Neuronal stem cell (in vitro differentiated cells): ENCODE data around the gene RASD2.

Experiments used
- DNase-seq: peaks from one replicate; pipeline ENCODE4 v3.0.0-alpha.2; 2013; ENCODE audit warnings: low spot score
- H2AFZ ChIP-seq: one replicate; pipeline ENCODE4 v1.6.1; 2013; ENCODE audit warnings: mild to moderate bottlenecking, low read length, inconsistent platforms
- H2AK5ac ChIP-seq: 2 replicates; pipeline ENCODE4 v1.6.1; 2013; ENCODE audit warnings: low read depth, mild to moderate bottlenecking, inconsistent platforms, low read length, moderate library complexity, mixed read lengths
- H2BK120ac ChIP-seq: 2 replicates; pipeline ENCODE4 v1.6.1; 2013; ENCODE audit warnings: low read depth, mild to moderate bottlenecking, inconsistent platforms, low read length, moderate library complexity, mixed read lengths
- H2BK12ac ChIP-seq: one replicate; pipeline ENCODE4 v1.6.1; 2013; ENCODE audit warnings: low read length, inconsistent platforms
- H2BK15ac ChIP-seq: 2 replicates; pipeline ENCODE4 v1.6.1; 2013; ENCODE audit warnings: mild to moderate bottlenecking, low read length, inconsistent platforms, mixed read lengths
- H2BK5ac ChIP-seq: one replicate; pipeline ENCODE4 v1.6.1; 2013; ENCODE audit warnings: inconsistent platforms, mild to moderate bottlenecking, low read length, moderate library complexity
- H3K14ac ChIP-seq: one replicate; pipeline ENCODE4 v1.6.1; 2013; ENCODE audit warnings: low read length, inconsistent platforms
- H3K18ac ChIP-seq: 2 replicates; pipeline ENCODE4 v1.6.1; 2013; ENCODE audit warnings: low read length, inconsistent platforms
- H3K23ac ChIP-seq: 2 replicates; pipeline ENCODE4 v1.6.1; 2013; ENCODE audit warnings: low read depth, mild to moderate bottlenecking, mixed read lengths, low read length, inconsistent platforms; ENCODE audit not compliant: poor library complexity
- H3K27ac ChIP-seq: replicated peaks from 3 replicates; pipeline ENCODE4 v1.5.1; 2013; ENCODE audit warnings: low read length, inconsistent platforms
- H3K27me3 ChIP-seq, 3 experiments: 2 replicates each; pipeline ENCODE4 v1.6.1; 2013; ENCODE audit warnings: low read length in 3 of 3, mild to moderate bottlenecking in 2 of 3, inconsistent platforms in 1 of 3, low read depth in 1 of 3, mixed read lengths in 1 of 3, moderate library complexity in 1 of 3; ENCODE audit not compliant: control insufficient read depth in 3 of 3, insufficient read depth in 3 of 3
- H3K36me3 ChIP-seq, 2 donors: replicated peaks in 1 of 2; 2 replicates each; pipeline ENCODE4 v1.6.1; 2013; ENCODE audit warnings: low read length in 2 of 2; ENCODE audit not compliant: control insufficient read depth in 2 of 2, insufficient read depth in 2 of 2
- H3K4ac ChIP-seq: 2 replicates; pipeline ENCODE4 v1.6.1; 2013; ENCODE audit warnings: inconsistent platforms, mild to moderate bottlenecking, low read length, moderate library complexity
- H3K4me1 ChIP-seq, 2 donors: 1 replicate in 1 of 2; 2 replicates in 1 of 2; pipeline ENCODE4 v1.6.1; 2013; ENCODE audit warnings: low read length in 2 of 2, low read depth in 1 of 2; ENCODE audit not compliant: control insufficient read depth in 2 of 2, insufficient read depth in 1 of 2
- H3K4me2 ChIP-seq: one replicate; pipeline ENCODE4 v1.6.1; 2013; ENCODE audit warnings: mild to moderate bottlenecking, low read length, inconsistent platforms; ENCODE audit not compliant: insufficient read depth, poor library complexity, severe bottlenecking
- H3K4me3 ChIP-seq, 2 donors: 2 replicates each; pipeline ENCODE4 v1.5.1; 2013; ENCODE audit warnings: low read length in 2 of 2, mild to moderate bottlenecking in 2 of 2, inconsistent platforms in 1 of 2, moderate library complexity in 1 of 2
- H3K79me1 ChIP-seq: one replicate; pipeline ENCODE4 v1.6.1; 2013; ENCODE audit warnings: low read depth, mild to moderate bottlenecking, inconsistent platforms, low read length, moderate library complexity
- H3K9ac ChIP-seq: one replicate; pipeline ENCODE4 v1.6.1; 2013; ENCODE audit warnings: mild to moderate bottlenecking, low read depth, low read length, inconsistent platforms; ENCODE audit not compliant: poor library complexity
- H3K9me3 ChIP-seq, 2 donors: replicated peaks in 1 of 2; 2 replicates each; pipeline versions ENCODE3 to v1.6.1; 2013; ENCODE audit warnings: low read length in 2 of 2, mild to moderate bottlenecking in 2 of 2, inconsistent platforms in 1 of 2, low read depth in 1 of 2, mixed read lengths in 1 of 2, moderate library complexity in 1 of 2; ENCODE audit not compliant: control insufficient read depth in 2 of 2, insufficient read depth in 1 of 2
- H4K8ac ChIP-seq: one replicate; pipeline ENCODE4 v1.6.1; 2013; ENCODE audit warnings: low read depth, mild to moderate bottlenecking, inconsistent platforms, low read length, moderate library complexity
- H4K91ac ChIP-seq: one replicate; pipeline ENCODE4 v1.6.1; 2013; ENCODE audit warnings: low read length, low read depth, mild to moderate bottlenecking, inconsistent platforms; ENCODE audit not compliant: poor library complexity
- WGBS, 2 donors: extraction: QIAGEN DNeasy Blood & Tissue Kit; methylation state at CpG; one replicate each; pipeline ENCODE4 v1.1.7; 2013; ENCODE audit warnings: missing lambda C conversion rate in 2 of 2, mixed read lengths in 1 of 2; ENCODE audit not compliant: insufficient read length in 2 of 2, insufficient replicate concordance in 1 of 2; ENCODE audit errors: extremely low coverage in 2 of 2; 5-methylcytosine and 5-hydroxymethylcytosine counted together

The RASD2 gene

GRCh38 chr22:35530700-35531099 is 9.9 kb upstream of the RASD2 start:
- no peak overlapping the region for H3K4me2 ChIP-seq
- H4K8ac ChIP-seq: no peak overlapping the region
- H3K27me3 ChIP-seq: peaks cover 0 to 3% (median 0%) of the 10 kb centered on the region in 3 experiments
- DNase-seq: no peak
- no CpG with 5 or more reads among the region's 4 CpGs for WGBS, 2 donors
- H3K18ac ChIP-seq: no peak overlapping the region
- no peak overlapping the region for H3K4ac ChIP-seq
- H2BK5ac ChIP-seq: no peak overlapping the region
- no peak overlapping the region for H3K9ac ChIP-seq
- H4K91ac ChIP-seq: no peak overlapping the region
- H3K79me1 ChIP-seq: no peaks in the 10 kb centered on the region
- H3K36me3 ChIP-seq: no peaks in the 10 kb centered on the region
- H3K14ac ChIP-seq: no peak overlapping the region
- no peak overlapping the region for H3K27ac ChIP-seq
- no peak overlapping the region for H3K4me3 ChIP-seq
- H3K4me1 ChIP-seq: peaks cover 3 to 4% of the 10 kb centered on the region in 2 donors
- no peak overlapping the region for H2BK15ac ChIP-seq
- no peak overlapping the region for H2BK12ac ChIP-seq
- H3K23ac ChIP-seq: no peak overlapping the region
- H2AK5ac ChIP-seq: no peak overlapping the region
- H2AFZ ChIP-seq: no peak overlapping the region
- no peak overlapping the region for H2BK120ac ChIP-seq
- H3K9me3 ChIP-seq: peaks cover 0 to 1% of the 10 kb centered on the region in 2 donors

- Histone ChIP-seq H4K91ac (no peak overlapping the region), H3K79me1 (no peaks in the 10 kb centered on the region), H3K4ac (no peak overlapping the region), H2BK12ac (no peak overlapping the region), H3K9me3 (peaks cover 0 to 1% of the 10 kb centered on the region in 2 donors), H3K36me3 (no peaks in the 10 kb centered on the region), H3K27me3 (peaks cover 0 to 6% (median 0%) of the 10 kb centered on the region in 3 experiments), H2AK5ac (no peak overlapping the region), H2BK5ac (no peak overlapping the region), H3K4me2 (no peak overlapping the region), H3K9ac (no peak overlapping the region), H2AFZ (no peak overlapping the region), H3K18ac (no peak overlapping the region), H2BK120ac (no peak overlapping the region), H2BK15ac (no peak overlapping the region), H3K14ac (no peak overlapping the region), H3K4me3 (no peak overlapping the region), H3K27ac (no peak overlapping the region), H3K4me1 (peaks cover 3% of the 10 kb centered on the region in 2 donors), H3K23ac (no peak overlapping the region), H4K8ac (no peak overlapping the region)
- DNase-seq: no peak
- WGBS, 2 donors: no CpG with 5 or more reads among the region's 6 CpGs
Measured at GRCh38 chr22:35531202-35531601, 9.4 kb upstream of the RASD2 start.

GRCh38 chr22:35531676-35532075 is 9.0 kb upstream of the RASD2 start:
- no peak overlapping the region for H3K18ac ChIP-seq
- no peaks in the 10 kb centered on the region for H3K36me3 ChIP-seq
- H3K4ac ChIP-seq: no peak overlapping the region
- no peak overlapping the region for H2BK120ac ChIP-seq
- peaks cover 0 to 6% (median 0%) of the 10 kb centered on the region in 3 experiments for H3K27me3 ChIP-seq
- H3K23ac ChIP-seq: no peak overlapping the region
- peaks cover 0 to 2% of the 10 kb centered on the region in 2 donors for H3K4me1 ChIP-seq
- H3K27ac ChIP-seq: no peak overlapping the region
- H2BK15ac ChIP-seq: no peak overlapping the region
- H4K8ac ChIP-seq: no peak overlapping the region
- DNase-seq: no peak
- no peak overlapping the region for H3K4me2 ChIP-seq
- H3K4me3 ChIP-seq: no peak overlapping the region
- H3K14ac ChIP-seq: no peak overlapping the region
- no peaks in the 10 kb centered on the region for H3K79me1 ChIP-seq
- H3K9me3 ChIP-seq: peaks cover 0 to 1% of the 10 kb centered on the region in 2 donors
- H2BK12ac ChIP-seq: no peak overlapping the region
- no peak overlapping the region for H2AK5ac ChIP-seq
- H2AFZ ChIP-seq: no peak overlapping the region
- H4K91ac ChIP-seq: no peak overlapping the region
- WGBS, 2 donors: no CpG with 5 or more reads among the region's 2 CpGs
- no peak overlapping the region for H3K9ac ChIP-seq
- no peak overlapping the region for H2BK5ac ChIP-seq

- Histone ChIP-seq H3K4me3 (peak overlapping the region in 1 of 2 donors; percentile 16), H3K27ac (no peak overlapping the region), H3K79me1 (no peaks in the 10 kb centered on the region), H4K8ac (no peak overlapping the region), H3K36me3 (no peaks in the 10 kb centered on the region), H3K23ac (no peak overlapping the region), H3K14ac (no peak overlapping the region), H3K9ac (peak overlapping the region; percentile 38), H3K4me2 (no peak overlapping the region), H2BK5ac (no peak overlapping the region), H2BK12ac (no peak overlapping the region), H2BK120ac (no peak overlapping the region), H3K27me3 (peaks cover 0 to 16% (median 0%) of the 10 kb centered on the region in 3 experiments), H4K91ac (no peak overlapping the region), H2AFZ (no peak overlapping the region), H3K4me1 (no peaks in the 10 kb centered on the region), H2AK5ac (no peak overlapping the region), H3K9me3 (peaks cover 0 to 1% of the 10 kb centered on the region in 2 donors), H3K4ac (no peak overlapping the region), H3K18ac (no peak overlapping the region), H2BK15ac (no peak overlapping the region)
- WGBS, 2 donors: 100% methylated on average over 1 to 2 of the region's 6 CpGs
- DNase-seq: no peak
Measured at GRCh38 chr22:35533365-35534029, 7.1 kb upstream of the RASD2 start.
